Kidney epithelial cell (primary cell): ENCODE data around the gene EFCAB8. TPM values are rescaled to one million over a fixed set of nuclear protein-coding genes. Genes with fewer than 3 reads are reported as not detected.
"Not testable (repeated sequence)": the region's sequence is repeated elsewhere in the genome, so short reads cannot be mapped to it uniquely, and the experiment has no call there.

Source experiments
- DNase-seq: peaks from one replicate; pipeline ENCODE4 v3.0.0-alpha.2; 2010; ENCODE audit warnings: low read depth
- H3K27me3 ChIP-seq: 2 replicates; pipeline ENCODE4 v1.6.0; 2011; ENCODE audit warnings: low read length; ENCODE audit not compliant: control insufficient read depth, insufficient read depth
- H3K36me3 ChIP-seq: 2 replicates; pipeline ENCODE4 v1.5.1; 2011; ENCODE audit warnings: low read length; ENCODE audit not compliant: control insufficient read depth, insufficient read depth
- H3K4me3 ChIP-seq: 2 replicates; pipeline ENCODE4 v1.5.1; 2011; ENCODE audit warnings: low read depth, mild to moderate bottlenecking, control low read depth, low read length
- total RNA-seq: library from RNA; depleted of rRNA; stranded (reverse); fragments of >200 nt; gene quantifications from 2 replicates; pipeline ENCODE4 v1.2.3, GENCODE V29; 2015
- TF ChIP-seq, protein P1 (sequence below): IDR thresholded peaks from 2 replicates; pipeline ENCODE4 v1.5.1; 2011; ENCODE audit warnings: mild to moderate bottlenecking, moderate library complexity, low read length, control low read depth, inconsistent platforms; ENCODE audit not compliant: insufficient read depth, poor library complexity, severe bottlenecking

Gene EFCAB8
- total RNA-seq, 1 donor from 2014 or later: not detected

DNA sequence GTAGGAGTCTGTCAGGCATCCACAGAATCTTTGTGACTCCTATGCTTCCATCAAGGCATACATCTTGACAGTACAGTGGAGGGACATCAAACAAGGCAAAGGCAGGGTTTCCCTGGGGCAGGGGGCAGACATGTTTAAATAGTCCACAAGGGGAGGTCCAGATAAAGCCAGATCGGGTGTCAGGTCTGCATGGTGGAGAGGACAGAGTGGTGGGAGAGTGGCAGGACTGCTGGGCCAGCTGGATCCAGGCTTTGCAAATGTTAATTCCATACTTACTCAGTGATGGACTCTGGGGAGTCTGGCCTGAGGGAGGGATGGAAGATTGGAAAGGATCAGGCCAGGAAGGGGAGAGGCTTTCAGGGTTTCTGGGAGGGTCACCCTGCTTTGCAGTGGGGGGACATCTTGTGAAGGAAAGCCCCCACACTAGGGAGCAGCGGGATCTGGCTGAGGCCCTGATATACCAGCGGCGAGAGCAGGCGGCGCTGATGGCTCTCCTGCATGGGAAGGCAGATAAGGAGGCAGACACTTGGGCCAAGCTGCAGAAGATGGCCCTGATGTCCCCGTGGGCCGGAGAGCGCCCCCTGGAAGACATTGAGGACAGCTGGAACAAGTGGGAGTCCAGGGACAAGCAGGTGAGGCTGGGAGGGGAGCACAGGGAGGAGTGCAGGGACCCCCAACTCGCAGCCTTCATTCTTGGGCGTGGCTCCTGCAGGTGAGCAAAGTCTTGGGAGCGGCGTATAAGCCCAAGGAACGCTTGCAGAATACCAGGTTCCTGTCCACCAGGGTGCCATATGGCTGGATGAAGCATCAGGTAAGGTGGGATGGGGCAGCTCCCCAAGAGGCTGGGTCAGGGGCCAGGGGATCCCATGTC, 100.9 kb downstream of the EFCAB8 start:
- H3K36me3 ChIP-seq: no peaks in the 10 kb centered on the region
- TF ChIP-seq, protein P1, sequence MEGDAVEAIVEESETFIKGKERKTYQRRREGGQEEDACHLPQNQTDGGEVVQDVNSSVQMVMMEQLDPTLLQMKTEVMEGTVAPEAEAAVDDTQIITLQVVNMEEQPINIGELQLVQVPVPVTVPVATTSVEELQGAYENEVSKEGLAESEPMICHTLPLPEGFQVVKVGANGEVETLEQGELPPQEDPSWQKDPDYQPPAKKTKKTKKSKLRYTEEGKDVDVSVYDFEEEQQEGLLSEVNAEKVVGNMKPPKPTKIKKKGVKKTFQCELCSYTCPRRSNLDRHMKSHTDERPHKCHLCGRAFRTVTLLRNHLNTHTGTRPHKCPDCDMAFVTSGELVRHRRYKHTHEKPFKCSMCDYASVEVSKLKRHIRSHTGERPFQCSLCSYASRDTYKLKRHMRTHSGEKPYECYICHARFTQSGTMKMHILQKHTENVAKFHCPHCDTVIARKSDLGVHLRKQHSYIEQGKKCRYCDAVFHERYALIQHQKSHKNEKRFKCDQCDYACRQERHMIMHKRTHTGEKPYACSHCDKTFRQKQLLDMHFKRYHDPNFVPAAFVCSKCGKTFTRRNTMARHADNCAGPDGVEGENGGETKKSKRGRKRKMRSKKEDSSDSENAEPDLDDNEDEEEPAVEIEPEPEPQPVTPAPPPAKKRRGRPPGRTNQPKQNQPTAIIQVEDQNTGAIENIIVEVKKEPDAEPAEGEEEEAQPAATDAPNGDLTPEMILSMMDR: no peak

DNA sequence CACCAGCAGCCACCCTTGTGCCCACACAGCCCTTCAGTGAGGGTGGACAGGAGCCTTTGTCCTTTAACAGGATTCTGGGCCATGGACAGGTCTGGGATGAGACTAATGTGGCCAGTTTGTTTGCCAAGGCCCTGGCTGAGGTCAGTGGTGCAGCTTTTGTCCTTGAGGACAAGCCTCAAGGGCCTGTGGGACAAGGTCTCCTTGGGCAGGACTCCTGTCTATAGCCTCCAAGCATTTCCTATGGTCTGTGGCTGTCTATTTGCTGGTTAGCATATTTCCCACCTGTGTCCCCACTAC, 101.4 kb downstream of the EFCAB8 start:
- Histone ChIP-seq H3K4me3 (no peak overlapping the region), H3K27me3 (no peaks in the 10 kb centered on the region), H3K36me3 (no peaks in the 10 kb centered on the region)
- TF ChIP-seq, protein P1: no peak
- no peak for DNase-seq

More for the DNA sequence above, 100.9 kb downstream of the EFCAB8 start:
- no peak for DNase-seq
- H3K27me3 ChIP-seq: no peaks in the 10 kb centered on the region
- H3K4me3 ChIP-seq: no peak overlapping the region

DNA sequence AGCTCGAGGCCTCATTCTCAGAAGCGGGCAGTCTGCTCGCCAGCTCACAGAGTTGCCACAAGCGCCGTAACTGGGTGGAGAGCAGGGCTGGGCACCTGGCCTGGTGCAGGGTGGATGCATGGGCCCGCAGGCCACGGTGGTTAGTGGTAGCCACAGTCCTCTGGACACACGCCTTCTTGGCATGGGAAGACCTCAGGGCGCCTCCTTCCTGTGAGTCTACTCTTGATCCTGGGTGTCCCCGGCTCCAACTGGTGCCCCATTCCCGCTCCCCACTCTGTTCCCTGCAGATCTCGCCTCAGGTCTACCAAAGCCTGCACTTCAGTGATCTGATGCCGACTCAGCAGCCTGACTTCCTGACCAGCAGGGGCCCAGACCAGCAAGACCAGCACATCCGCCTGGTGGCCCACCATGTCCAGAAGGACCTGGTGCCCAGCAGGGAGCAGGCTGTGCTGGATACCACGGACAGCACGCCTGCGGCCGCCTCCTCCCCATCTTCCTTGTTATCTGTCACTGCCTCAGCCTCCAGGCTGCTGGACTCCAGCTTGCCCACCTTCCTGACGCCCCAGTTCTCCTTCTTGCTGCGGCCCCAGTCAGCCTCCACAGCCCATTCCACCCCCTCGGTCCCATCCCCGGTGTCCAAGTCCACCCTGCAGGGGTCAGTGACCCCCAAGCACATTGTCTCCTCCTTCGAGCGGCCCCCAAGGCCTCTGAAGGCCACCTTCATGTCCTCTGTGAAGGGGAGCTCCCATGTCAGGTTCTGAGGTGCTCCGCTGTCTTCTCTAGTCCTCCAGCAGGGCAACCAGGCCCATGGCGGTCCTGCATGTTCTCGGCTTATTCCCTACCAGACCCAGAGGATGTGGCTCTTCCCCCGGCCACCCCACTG, 102.4 kb downstream of the EFCAB8 start:
- Histone ChIP-seq H3K36me3 (no peaks in the 10 kb centered on the region), H3K4me3 (no peak overlapping the region), H3K27me3 (no peaks in the 10 kb centered on the region)
- no peak for DNase-seq
- TF ChIP-seq, protein P1: no peak

DNA sequence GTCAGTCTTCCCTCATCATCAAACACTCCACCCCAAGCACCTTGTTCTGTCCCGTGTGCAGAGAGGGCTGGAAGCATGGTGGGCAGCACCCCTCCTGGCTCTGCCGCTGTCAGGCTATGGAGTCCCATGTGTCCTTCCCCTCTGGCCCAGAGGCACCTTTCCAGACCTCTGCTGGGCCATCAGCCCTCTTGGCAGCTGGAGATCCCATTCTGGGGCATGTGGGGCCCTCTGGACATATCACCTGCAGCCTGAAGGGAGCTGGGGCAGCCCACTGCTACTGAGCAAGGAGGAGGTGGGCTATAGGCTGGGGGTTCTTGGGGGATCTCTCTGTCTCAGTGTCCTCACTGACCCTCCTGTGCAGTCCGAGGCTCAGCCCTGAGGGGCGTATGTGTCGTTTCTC, 103.3 kb downstream of the EFCAB8 start:
- Histone ChIP-seq H3K4me3 (no peak overlapping the region), H3K36me3 (no peaks in the 10 kb centered on the region), H3K27me3 (no peaks in the 10 kb centered on the region)
- TF ChIP-seq, protein P1: no peak
- no peak for DNase-seq

DNA sequence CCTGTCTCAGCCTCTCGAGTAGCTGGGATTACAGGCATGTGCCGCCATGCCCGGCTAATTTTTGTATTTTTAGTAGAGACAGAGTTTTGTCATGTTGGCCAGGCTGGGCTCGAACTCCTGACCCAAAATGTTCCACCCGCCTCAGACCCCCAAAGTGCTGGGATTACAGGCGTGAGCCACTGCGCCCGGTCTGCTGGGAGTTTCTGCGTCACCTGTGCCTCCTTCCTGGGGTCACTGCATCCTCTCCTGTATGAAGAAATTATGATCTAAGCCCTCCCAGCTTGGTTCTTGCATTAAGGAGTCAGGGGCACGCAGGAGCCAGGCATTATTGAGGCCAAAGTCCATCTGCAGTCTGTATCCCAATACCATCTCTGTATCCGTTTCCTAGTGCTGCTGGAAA, 103.9 kb downstream of the EFCAB8 start:
- not testable (repeated sequence) for H3K36me3 ChIP-seq, H3K4me3 ChIP-seq, DNase-seq, H3K27me3 ChIP-seq

DNA sequence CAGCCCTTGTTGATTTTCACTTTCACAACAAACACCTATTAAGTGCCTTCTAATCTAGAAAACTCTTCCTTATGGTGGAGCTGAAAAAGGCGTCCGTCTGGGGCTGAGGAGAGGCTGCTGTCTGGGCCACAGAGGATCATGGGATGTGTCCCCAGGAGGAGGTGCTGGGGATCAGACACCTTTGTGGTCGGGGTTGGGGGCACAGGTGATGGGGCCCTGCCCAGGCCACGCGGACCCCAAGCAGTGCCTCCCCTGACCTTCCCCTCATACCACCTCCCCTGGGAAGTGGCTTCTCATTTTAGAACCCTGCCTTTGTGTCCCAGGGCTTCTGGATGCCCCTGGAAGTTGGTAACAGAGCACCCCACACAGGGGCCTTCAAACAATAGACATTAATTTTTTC, 104.5 kb downstream of the EFCAB8 start:
- Histone ChIP-seq H3K36me3 (no peaks in the 10 kb centered on the region), H3K4me3 (no peak overlapping the region), H3K27me3 (no peaks in the 10 kb centered on the region)
- TF ChIP-seq, protein P1: no peak
- DNase-seq: no peak
